ENCODE data around the gene S100A7. TPM values are rescaled to one million over a fixed set of nuclear protein-coding genes. Genes with fewer than 3 reads are reported as not detected.
A peak's percentile ranks its signal among the peaks of the same experiment; 100 is the strongest.

S100A7 gene
- total and polyA plus RNA-seq, 2 of the 4 experiments (the other 2 are of a cell fraction) = not detected

DNA sequence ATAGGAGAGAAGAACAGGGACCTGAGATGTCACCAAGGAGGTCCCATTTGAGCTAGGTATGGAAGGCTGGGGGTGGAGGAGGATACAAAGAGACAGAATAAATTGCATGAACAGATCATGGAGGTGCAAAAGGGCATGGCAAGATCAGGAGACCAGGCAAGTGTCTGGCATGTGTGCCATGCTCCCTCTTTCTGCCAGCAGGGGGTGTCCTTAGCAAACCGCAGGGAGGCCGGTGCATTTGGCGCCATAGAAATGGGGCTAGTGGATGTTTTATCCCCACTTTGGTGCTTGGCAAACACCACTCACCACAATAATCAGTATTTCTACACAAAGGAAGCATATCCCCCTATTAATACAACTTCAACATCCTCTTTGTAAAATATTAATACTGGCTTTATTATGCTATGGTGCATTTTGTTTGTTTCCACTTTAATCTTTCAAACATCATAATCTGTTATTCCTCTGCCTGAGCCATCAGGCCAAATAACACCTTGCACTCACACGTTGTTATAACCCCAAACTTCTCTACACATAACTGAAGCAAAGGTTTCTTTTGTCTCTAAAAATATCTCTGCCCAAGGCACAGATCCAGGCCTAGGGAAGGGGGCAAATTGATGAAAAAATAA is 49.4 kb upstream of the S100A7 start:
- ChIA-PET CTCF (interaction anchor here (1.0 to 2.6 kb wide), 5 partner anchors 23 to 226 kb away, joined by 3 to 15 read pairs (median 7); partner anchors contain the start of gene S100A13), POLR2A (ENCODE audit: unreplicated experiment) (interaction anchor here (0.6 to 1.1 kb wide), 2 partner anchors 56 to 111 kb away, joined by 3 to 5 read pairs; no protein-coding TSS in a partner anchor)
- H2AK9ac ChIP-seq (replicated peaks; ENCODE audit: low read depth, low read length, poor library complexity) = peak overlapping the region; percentile 17
- dilution Hi-C loops (cut with HindIII; ENCODE audit: low sequenced_read_pairs, unreplicated experiment) (no loop called here), in situ Hi-C loops (cut with MboI; ENCODE audit: low sequenced_read_pairs) (loop anchor here (5.0 to 10.0 kb wide), 3 partner anchors 55 to 237 kb away; partner anchors contain the start of gene S100A2), intact Hi-C loops (cut with micrococcal nuclease) (loop anchor here (2.0 to 10.0 kb wide), 2 partner anchors 161 to 475 kb away; partner anchors contain the start of genes ILF2 and RAB13)
- H3K14ac ChIP-seq (replicated peaks; ENCODE audit: low read depth, low read length) = no peak overlapping the region
- H2AFZ ChIP-seq (replicated peaks; ENCODE audit: low read length, poor library complexity) = peak overlapping the region; percentile 54
- DNase-seq (no peak), ATAC-seq (ENCODE audit: low read depth) (no peak)
- peak overlapping the region; percentile 88 for H2AK5ac ChIP-seq (ENCODE audit: low read depth, low read length)
- H3K27ac ChIP-seq (ENCODE audit: insufficient read depth, low read length) = no peak overlapping the region
- H3K4ac ChIP-seq (ENCODE audit: low read depth, low read length) = peak overlapping the region; percentile 16; the same call in 1 of the 2 replicates
- no peak for TF ChIP-seq FOS (IDR thresholded peaks at IDR 0.05; ENCODE audit: low read depth, low read length)
- peak; percentile 58 for TF ChIP-seq SMC3 (IDR thresholded peaks at IDR 0.05; ENCODE audit: low read depth, low read length)
- TF ChIP-seq, protein P1, sequence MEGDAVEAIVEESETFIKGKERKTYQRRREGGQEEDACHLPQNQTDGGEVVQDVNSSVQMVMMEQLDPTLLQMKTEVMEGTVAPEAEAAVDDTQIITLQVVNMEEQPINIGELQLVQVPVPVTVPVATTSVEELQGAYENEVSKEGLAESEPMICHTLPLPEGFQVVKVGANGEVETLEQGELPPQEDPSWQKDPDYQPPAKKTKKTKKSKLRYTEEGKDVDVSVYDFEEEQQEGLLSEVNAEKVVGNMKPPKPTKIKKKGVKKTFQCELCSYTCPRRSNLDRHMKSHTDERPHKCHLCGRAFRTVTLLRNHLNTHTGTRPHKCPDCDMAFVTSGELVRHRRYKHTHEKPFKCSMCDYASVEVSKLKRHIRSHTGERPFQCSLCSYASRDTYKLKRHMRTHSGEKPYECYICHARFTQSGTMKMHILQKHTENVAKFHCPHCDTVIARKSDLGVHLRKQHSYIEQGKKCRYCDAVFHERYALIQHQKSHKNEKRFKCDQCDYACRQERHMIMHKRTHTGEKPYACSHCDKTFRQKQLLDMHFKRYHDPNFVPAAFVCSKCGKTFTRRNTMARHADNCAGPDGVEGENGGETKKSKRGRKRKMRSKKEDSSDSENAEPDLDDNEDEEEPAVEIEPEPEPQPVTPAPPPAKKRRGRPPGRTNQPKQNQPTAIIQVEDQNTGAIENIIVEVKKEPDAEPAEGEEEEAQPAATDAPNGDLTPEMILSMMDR (conservative IDR thresholded peaks at IDR 0.05; ENCODE audit: low read depth, low read length) = peak; percentile 65
- peak; percentile 70 for TF ChIP-seq RAD21 (IDR thresholded peaks at IDR 0.05; ENCODE audit: low read length)
- TF ChIP-seq MAZ (IDR thresholded peaks at IDR 0.05; ENCODE audit: borderline replicate concordance, low read depth, low read length) = no peak
- TF ChIP-seq RCOR1 (IDR thresholded peaks at IDR 0.05; ENCODE audit: insufficient replicate concordance, low read length) = no peak
- no peak for TF ChIP-seq MXI1 (IDR thresholded peaks at IDR 0.05; ENCODE audit: borderline replicate concordance, low read depth, low read length)
- no peaks in the 10 kb centered on the region for H3K27me3 ChIP-seq (ENCODE audit: control insufficient read depth, insufficient read depth, low read length)
- no peak overlapping the region for H3K56ac ChIP-seq (ENCODE audit: extremely low read depth, insufficient read depth, low read length)
- 0 out of 2 replicates have a peak overlapping the region, but pooled peaks have one; percentile 54 for H2BK20ac ChIP-seq (ENCODE audit: low read depth, low read length)
- H4K5ac ChIP-seq (ENCODE audit: low read depth, low read length) = no peak overlapping the region
- no peaks in the 10 kb centered on the region for H4K20me1 ChIP-seq (ENCODE audit: insufficient read depth, low read length)
- no peak overlapping the region for H3K4me3 ChIP-seq (ENCODE audit: insufficient read depth, low read depth, low read length)
- H3K36me3 ChIP-seq (ENCODE audit: control insufficient read depth, insufficient read depth, low read length) = no peaks in the 10 kb centered on the region
- H3K79me1 ChIP-seq (ENCODE audit: low read depth in 1 of 2, low read length in 2 of 2) = peaks cover 0 to 4% of the 10 kb centered on the region in 2 experiments; a peak in 1 of 4 replicates
- H3K4me2 ChIP-seq (ENCODE audit: low read depth, low read length) = no peak overlapping the region
- H4K8ac ChIP-seq (ENCODE audit: low read depth in 2 of 2, low read length in 2 of 2) = no peak overlapping the region
- no peak overlapping the region; the same call in 1 of the 2 replicates for H4K91ac ChIP-seq (ENCODE audit: insufficient read depth, low read depth, low read length)
- no peak overlapping the region for H3K18ac ChIP-seq (ENCODE audit: low read depth, low read length)
- WGBS, 2 experiments (ENCODE audit: extremely low coverage in 2 of 2, insufficient read length in 1 of 2) = no CpG with 5 or more reads among the region's 4 CpGs
- no peaks in the 10 kb centered on the region for H3K9me3 ChIP-seq (ENCODE audit: control insufficient read depth, insufficient read depth, low read length)
- peaks cover 23% of the 10 kb centered on the region for H3K4me1 ChIP-seq (ENCODE audit: control insufficient read depth, insufficient read depth, low read length)
- peak overlapping the region; percentile 28 for H2BK120ac ChIP-seq (ENCODE audit: low read depth, low read length)
- peak overlapping the region; percentile 11; the same call in 1 of the 3 replicates for H2BK15ac ChIP-seq (ENCODE audit: low read depth, low read length)
- BruUV-seq (replicated peaks) = no TSS peak
- H3K9ac ChIP-seq (ENCODE audit: low read depth, low read length) = no peak overlapping the region
- peaks cover 12% of the 10 kb centered on the region for H3K9me1 ChIP-seq (ENCODE audit: insufficient read depth, low read length)
- H3K23ac ChIP-seq (ENCODE audit: low read depth, low read length) = no peak overlapping the region
- H2BK5ac ChIP-seq (ENCODE audit: low read depth, low read length, poor library complexity, severe bottlenecking) = no peak overlapping the region

Data from IMR-90 (cell line).